ENCODE data around the gene ATP9B. TPM values are rescaled to one million over a fixed set of nuclear protein-coding genes. Genes with fewer than 3 reads are reported as not detected.

ATP9B gene
- total RNA-seq, 3 donors from 2014 or later (not counting 1 experiment from before 2014, with no cell fraction given) = 66.0 to 78.9 (median 68.0) TPM

DNA sequence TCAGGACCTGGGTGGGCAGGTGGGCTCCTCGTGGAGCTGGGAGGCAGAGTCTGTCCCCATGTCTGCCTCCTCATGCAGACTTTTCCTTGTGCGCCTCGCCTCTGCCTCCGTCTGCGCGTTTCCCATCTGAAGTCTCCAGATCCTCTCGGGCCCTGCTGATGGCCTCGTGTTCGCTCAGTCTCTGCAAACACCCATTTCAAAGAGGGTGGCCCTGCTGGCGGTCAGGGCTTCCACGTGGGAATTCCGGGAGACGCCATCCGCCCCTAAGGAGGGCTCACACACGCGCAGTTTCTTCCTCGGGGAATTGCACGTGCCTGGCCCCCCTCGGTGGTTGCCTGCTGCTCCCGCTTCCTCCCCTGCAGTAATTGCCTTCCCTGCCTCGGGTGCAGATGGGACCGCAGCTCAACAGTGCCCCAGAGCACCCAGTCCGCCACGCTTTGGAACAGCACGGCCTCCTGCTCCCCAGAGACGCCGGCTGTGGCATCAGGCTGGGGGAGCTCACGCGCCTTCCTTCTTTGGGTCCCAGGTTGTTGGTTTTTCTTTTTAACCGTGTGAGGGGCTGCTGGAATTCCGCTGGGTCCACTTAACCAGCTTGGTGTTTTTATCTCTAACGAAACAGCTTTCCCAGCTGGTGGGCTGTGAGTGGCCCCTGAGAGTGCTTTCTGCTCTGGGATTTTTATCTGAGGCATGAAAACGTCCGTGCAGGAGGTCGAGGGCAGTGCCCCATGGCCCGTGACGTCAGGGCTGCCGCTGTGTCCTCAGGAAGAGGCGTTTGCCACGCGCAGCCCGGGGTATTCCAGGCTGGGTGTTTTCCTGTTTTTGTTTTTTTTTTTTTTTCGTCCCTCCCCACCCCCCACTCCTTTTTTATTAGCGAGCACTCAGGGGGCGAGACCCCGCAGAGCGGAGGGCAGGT, 342.7 kb downstream of the ATP9B start:
- Mint-ChIP-seq H3K4me1 (peaks cover 6% of the 10 kb centered on the region in 2 donors), H3K36me3 (no peaks in the 10 kb centered on the region), H3K9me3 (no peaks in the 10 kb centered on the region), H3K27me3 (ENCODE audit: low read depth in 2 of 2) (no peaks in the 10 kb centered on the region), H3K27ac (no peak overlapping the region), H3K4me3 (no peak overlapping the region)
- DNase-seq (no peak), ATAC-seq (no peak)
- H3K27ac ChIP-seq (ENCODE audit: low read length) = no peak overlapping the region
- WGBS (ENCODE audit: insufficient coverage) = 95% methylated on average over 45 of the region's 47 CpGs
- intact Hi-C loops (cut with micrococcal nuclease) = no loop called here
- no peaks in the 10 kb centered on the region for H3K27me3 ChIP-seq (ENCODE audit: control insufficient read depth, insufficient read depth, low read length)
- H3K4me3 ChIP-seq (ENCODE audit: low read length) = no peak overlapping the region
- H3K9me3 ChIP-seq (ENCODE audit: control insufficient read depth, insufficient read depth, low read length) = no peaks in the 10 kb centered on the region
- TF ChIP-seq CTCF (IDR thresholded peaks at IDR 0.05) = no peak
- H3K36me3 ChIP-seq (ENCODE audit: control insufficient read depth, insufficient read depth, low read length) = peaks cover 16% of the 10 kb centered on the region
- peaks cover 4% of the 10 kb centered on the region for H3K4me1 ChIP-seq (ENCODE audit: control insufficient read depth, insufficient read depth, low read length)

DNA sequence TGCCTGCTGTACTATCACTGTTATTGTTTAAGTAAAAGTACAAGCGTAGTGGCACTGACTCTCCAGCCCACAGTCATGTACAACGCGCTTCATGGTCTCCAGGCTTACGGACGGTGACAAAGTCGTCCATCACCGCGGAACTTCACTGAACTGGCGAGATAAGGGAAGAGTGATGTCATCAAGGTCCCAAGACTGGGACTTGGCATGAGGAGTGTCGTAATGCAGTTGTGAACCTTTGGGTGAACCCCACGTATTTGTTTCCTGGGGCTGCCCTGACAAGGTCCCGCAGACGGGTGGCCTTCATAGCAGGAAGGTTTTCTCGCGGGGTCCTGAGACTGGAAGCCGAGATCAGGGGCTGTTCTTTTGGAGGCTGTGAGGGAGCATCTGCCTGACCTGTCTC, 343.8 kb downstream of the ATP9B start:
- ATAC-seq (no peak), DNase-seq (no peak)
- H3K36me3 ChIP-seq (ENCODE audit: control insufficient read depth, insufficient read depth, low read length) = peaks cover 16% of the 10 kb centered on the region
- no peaks in the 10 kb centered on the region for H3K27me3 Mint-ChIP-seq (ENCODE audit: low read depth in 2 of 2)
- no peak overlapping the region for H3K4me3 ChIP-seq (ENCODE audit: low read length)
- H3K9me3 ChIP-seq (ENCODE audit: control insufficient read depth, insufficient read depth, low read length) = no peaks in the 10 kb centered on the region
- H3K27ac ChIP-seq (ENCODE audit: low read length) = no peak overlapping the region
- WGBS (ENCODE audit: insufficient coverage) = 96% methylated on average over 16 of the region's 16 CpGs
- TF ChIP-seq CTCF (IDR thresholded peaks at IDR 0.05) = no peak
- H3K9me3 Mint-ChIP-seq = no peaks in the 10 kb centered on the region
- no peaks in the 10 kb centered on the region for H3K36me3 Mint-ChIP-seq
- no peak overlapping the region for H3K4me3 Mint-ChIP-seq
- H3K4me1 ChIP-seq (ENCODE audit: control insufficient read depth, insufficient read depth, low read length) = peaks cover 4% of the 10 kb centered on the region
- peaks cover 1 to 5% of the 10 kb centered on the region in 2 donors for H3K4me1 Mint-ChIP-seq
- H3K27ac Mint-ChIP-seq = no peak overlapping the region
- intact Hi-C loops (cut with micrococcal nuclease) = no loop called here
- no peaks in the 10 kb centered on the region for H3K27me3 ChIP-seq (ENCODE audit: control insufficient read depth, insufficient read depth, low read length)

GRCh38 chr18:79413426-79413825, 344.2 kb downstream of the ATP9B start:
- 97% methylated on average over 16 of the region's 16 CpGs for WGBS (ENCODE audit: insufficient coverage)
- Histone ChIP-seq H3K4me1 (ENCODE audit: control insufficient read depth, insufficient read depth, low read length) (peaks cover 4% of the 10 kb centered on the region), H3K27me3 (ENCODE audit: control insufficient read depth, insufficient read depth, low read length) (no peaks in the 10 kb centered on the region), H3K36me3 (ENCODE audit: control insufficient read depth, insufficient read depth, low read length) (peaks cover 16% of the 10 kb centered on the region), H3K4me3 (ENCODE audit: low read length) (no peak overlapping the region), H3K9me3 (ENCODE audit: control insufficient read depth, insufficient read depth, low read length) (no peaks in the 10 kb centered on the region), H3K27ac (ENCODE audit: low read length) (no peak overlapping the region)
- intact Hi-C loops (cut with micrococcal nuclease) = no loop called here
- ATAC-seq (no peak), DNase-seq (no peak)
- Mint-ChIP-seq H3K9me3 (no peaks in the 10 kb centered on the region), H3K4me3 (no peak overlapping the region), H3K36me3 (no peaks in the 10 kb centered on the region), H3K27ac (no peak overlapping the region), H3K27me3 (ENCODE audit: low read depth in 2 of 2) (no peaks in the 10 kb centered on the region), H3K4me1 (peaks cover 0 to 9% of the 10 kb centered on the region in 2 donors)
- no peak for TF ChIP-seq CTCF (IDR thresholded peaks at IDR 0.05)

Data from natural killer cell (primary cell).